NCI-H146 treated with DMSO at 0.1 percent for 48 hours (cell line): ENCODE data around the gene TPRA1.
A peak's percentile ranks its signal among the peaks of the same experiment; 100 is the strongest.
"Not testable (repeated sequence)": the region's sequence is repeated elsewhere in the genome, so short reads cannot be mapped to it uniquely, and the experiment has no call there.

Source experiments
- DNase-seq: peaks from one replicate; lab custom pipeline; 2025; ENCODE audit not compliant: unreplicated experiment; lab: John Stamatoyannopoulos, UW

Gene TPRA1

GRCh38 chr3:127539366-127540060 is 51.0 kb downstream of the TPRA1 start:
- DNase-seq = no peak

DNA sequence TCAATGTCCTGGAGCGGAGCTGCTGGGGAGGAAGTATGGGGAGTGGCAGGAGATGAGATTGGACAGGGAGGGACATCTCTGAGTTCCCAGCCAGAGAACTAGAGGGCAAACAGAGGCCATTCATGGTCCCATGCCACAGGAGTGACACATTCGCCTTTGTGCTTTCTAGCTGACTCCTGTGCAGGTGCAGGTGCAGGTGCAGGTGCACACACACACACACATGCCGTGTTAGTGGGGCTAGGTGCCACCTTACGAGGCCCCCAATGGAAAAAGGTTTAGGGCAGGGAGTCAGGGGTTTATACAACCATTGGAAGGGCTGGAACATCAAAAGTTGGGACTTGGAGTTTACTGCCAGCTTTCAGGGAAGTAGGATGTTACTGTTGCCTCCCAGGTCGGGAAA is 52.0 kb downstream of the TPRA1 start:
- peak; percentile 36 for DNase-seq

DNA sequence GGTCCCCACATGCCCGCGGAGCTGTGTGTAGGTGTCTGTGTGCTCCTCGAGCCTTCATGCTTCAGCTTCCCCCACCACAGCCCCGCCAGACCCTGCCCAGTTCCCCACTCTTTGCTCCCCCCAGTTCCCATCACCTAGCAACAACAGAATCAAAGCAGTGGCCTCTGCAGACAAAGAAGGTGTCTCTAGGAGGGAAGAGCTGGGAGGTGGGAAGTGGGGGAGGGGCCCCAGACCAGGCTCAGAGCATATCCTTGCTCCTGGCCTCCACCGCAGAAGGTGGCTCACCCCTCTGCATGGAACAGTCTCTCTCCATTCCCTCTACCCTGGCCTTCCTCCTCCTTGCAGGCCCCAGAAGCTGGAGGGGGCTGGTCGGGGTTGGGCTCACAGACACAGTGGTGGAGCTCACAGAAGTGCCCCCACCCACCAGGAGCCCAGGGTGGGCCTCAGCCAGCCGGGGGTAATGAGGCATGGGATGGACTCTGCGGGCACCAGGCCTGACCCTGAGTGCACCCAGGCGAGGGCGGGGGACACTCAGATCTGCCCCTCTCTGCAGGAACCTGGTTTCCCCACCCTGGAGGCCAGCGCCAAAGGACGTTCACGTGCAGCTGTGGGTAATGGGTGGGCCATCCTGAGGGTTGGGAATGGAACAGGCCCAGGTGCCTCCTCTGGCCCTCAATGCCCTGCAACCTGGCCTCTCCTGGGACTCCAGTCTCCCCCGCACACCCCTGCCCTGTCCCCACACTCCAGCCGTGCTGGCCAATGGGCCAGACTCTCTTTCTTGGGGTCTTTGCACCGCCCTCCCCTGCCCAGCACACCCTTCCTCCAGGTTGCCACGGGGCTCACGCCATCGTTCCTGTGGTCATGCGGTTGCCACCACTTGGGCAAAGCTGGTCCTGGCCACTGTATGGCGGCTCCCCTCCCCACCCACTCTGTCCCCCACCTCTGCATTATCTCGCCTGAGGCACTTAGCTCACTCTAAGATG is 53.4 kb downstream of the TPRA1 start:
- no peak for DNase-seq

- DNase-seq = no peak
Measured at GRCh38 chr3:127535901-127536829, 54.4 kb downstream of the TPRA1 start.

GRCh38 chr3:127535106-127535785 is 55.3 kb downstream of the TPRA1 start:
- DNase-seq = no peak

DNA sequence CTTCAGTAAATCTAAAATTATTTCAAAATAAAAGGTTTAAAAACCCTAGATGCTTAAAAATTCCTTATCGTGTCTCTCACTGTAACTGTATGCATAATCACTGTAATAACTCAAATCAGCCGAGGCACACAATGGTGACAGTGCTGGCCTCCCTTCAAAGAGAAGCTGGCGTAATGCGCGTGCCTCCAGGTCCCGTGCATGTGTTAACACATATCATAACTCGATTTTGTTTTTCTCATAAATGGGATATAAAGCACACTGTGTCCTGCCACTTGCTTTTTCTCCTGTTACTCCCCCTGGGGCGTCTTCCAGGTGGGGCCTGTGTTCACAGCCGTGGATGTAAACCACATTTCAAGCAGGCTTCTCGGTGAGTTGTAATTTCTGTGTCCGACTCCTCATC is 56.0 kb downstream of the TPRA1 start:
- no peak for DNase-seq

GRCh38 chr3:127534161-127534451 is 56.4 kb downstream of the TPRA1 start:
- DNase-seq = no peak

- DNase-seq = no peak
Measured at GRCh38 chr3:127532561-127533203, 57.9 kb downstream of the TPRA1 start.

DNA sequence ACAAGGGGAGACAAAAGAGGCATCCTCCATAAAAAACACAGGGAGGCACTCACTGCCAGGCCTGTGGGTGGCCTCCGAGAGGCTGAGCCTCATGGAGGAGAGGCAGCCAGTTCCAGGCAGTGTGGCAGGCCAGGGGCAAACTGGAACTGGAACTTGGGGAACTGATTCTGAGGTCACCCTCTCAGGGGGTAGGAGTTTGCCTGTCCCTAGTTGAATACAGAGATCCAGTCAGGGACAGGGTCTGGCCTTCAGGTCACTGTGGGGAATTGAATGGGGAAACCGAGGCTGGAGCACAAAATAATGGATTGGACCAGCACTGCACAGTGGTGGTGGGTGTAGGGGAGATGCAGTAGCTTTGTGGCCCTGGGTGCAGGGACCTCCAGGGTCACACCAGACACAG is 58.7 kb downstream of the TPRA1 start:
- DNase-seq = no peak

DNA sequence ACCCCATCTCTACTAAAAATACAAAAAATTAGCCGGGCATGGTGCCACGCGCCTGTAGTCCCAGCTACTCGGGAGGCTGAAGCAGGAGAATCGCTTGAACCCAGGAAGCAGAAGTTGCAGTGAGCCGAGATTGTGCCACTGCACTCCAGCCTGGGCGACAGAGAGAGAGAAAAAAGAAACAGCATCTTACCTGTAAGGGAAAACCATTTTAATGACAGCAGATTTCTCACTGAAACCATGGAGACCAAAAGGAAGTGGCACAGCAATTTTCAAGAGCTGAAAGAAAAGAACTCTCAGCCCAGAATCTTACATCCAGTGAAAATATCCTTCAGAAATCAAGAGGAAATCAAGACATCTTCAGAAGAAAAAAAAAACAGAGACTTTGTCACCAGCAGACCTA is 59.7 kb downstream of the TPRA1 start:
- DNase-seq = not testable (repeated sequence)

- DNase-seq = no peak
Measured at GRCh38 chr3:127529346-127530188, 61.0 kb downstream of the TPRA1 start.

DNA sequence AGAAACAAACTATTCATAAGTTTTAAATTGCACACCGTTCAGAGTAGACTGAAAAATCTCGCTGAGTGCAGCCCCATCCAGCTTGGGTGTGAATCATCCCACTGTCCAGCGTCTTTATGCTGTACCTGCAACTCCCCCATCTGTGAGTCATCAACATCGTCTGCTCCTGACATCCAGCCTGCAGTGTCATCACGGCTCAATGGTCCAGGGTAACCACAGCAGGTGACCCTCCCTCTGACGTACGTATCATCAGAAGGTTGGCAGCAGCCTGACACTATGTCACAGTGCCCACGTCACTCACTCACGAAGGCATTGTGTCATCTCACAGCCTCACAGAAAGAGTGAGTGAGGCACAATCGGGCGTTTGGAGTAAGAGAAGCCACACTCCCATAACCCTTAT is 65.2 kb downstream of the TPRA1 start:
- DNase-seq = peak; percentile 42

GRCh38 chr3:127524296-127524896 is 66.1 kb downstream of the TPRA1 start:
- DNase-seq = peak; percentile 47
